Fibroblast of skin of back (primary cell): ENCODE data around the gene SHQ1. TPM values are rescaled to one million over a fixed set of nuclear protein-coding genes. Genes with fewer than 3 reads are reported as not detected.

Experiments
- DNase-seq: peaks from one replicate; pipeline ENCODE4 v3.0.0-alpha.2; 2013
- polyA plus RNA-seq, 2 experiments: library from polyadenylated mRNA; unstranded; fragments of 120-200 nt; gene quantifications; one replicate each; pipeline ENCODE4 v1.2.1, GENCODE V29; 2013; ENCODE audit not compliant: insufficient read length in 2 of 2

SHQ1 gene
- 13.6 TPM for polyA plus RNA-seq (2013, experiment 1 of 2; ENCODE audit: insufficient read length)
- polyA plus RNA-seq (2013, experiment 2 of 2; ENCODE audit: insufficient read length): 13.1 TPM

DNA sequence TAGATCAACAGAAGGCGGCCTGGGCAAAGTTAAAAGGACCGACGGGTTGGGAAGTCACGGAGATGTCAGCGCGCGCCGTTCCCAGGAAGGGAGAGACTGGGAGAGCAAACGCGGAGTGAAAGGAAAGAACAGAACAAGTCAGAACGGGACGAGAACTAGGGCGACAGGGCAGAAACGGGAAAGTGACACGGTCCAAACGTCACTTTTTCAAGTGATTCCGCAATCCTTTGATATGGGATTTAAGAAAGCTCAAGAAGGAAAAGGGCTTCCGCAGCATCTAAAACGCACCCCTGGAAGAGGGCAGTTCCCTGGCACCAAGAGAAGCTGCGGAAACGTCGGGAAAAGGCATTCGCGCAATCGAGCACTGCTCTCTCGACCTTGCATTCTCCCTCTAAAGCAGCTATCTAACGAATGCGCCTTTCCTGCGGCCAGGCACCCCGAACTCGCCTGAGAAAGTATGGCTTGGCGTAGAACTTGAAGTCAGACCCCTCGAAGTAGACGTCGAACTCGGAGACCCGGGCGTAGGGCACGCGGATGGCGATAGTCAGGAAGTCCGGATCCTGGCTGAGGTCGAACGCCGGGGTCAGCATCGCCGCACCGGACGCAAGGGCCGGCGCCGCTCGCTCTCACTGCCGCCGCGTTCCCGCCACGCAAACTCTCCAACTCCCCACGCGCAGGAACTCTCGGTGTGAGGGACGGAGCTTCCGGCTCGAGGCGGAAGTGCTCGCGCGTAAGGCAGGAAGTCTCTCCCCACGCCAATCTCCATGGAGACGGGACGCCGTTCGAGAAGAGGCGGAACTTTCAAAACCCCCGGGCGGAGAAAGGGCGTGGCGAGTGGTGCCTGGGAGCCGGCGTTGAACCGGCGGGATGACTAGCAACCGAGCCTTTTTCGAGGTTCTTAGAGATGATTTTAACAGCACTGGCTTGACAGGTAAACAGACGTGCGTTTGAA, at the start of gene SHQ1:
Gene SHQ1, minus strand, starts transcription at position 695 of the 952 bp plus-strand sequence. Its CDS starts 105 bp downstream, at position 590.
- peak; percentile 96 for DNase-seq

DNA sequence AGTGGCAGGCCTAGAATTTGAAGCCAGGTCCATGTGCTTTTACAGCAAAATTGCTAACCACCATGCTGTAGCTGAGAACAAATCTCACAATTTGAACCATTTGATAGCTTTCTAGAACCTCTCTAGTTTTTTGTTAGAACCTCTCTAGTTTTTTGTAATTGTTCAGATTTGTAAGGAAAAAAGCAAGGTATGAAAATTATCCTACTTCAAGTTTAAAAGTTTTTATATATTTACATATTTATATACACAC, 49.4 kb upstream of the SHQ1 start:
- DNase-seq: no peak

DNA sequence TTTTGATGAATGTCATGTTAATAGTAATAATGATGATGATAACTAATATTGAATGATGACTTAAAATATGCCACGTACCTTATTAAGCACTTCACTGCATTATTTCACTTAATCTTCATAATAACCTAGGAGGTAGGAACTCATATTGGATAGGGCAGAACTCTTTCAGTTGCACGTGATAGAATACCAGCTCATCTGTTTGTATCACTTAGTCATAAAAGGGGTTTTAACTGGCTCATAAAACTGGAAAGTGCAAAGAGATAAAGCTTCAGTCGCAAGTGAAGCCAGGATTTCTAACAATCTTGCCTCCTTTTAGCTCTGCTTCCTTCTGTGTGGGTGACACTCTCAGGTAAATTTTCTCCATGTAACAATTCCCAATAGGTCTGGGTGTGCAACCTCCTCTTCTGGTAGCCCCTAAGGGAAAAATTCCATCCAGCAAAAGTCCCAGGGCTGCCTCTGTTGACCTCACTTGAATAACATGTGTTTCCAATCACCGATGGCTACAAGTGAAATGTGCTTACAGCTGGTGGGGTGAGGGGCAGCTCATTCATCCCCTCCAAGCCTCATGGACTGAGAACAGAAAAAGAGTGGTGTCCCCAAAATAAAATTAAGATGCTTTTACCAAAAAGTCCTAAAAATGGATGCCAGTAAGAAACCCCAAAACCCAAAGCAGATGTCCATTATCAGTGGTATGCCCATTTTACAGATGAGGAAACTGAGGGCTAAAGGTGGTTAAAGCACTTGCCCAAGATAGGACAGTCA, 48.9 kb upstream of the SHQ1 start:
- DNase-seq: peak; percentile 40

DNA sequence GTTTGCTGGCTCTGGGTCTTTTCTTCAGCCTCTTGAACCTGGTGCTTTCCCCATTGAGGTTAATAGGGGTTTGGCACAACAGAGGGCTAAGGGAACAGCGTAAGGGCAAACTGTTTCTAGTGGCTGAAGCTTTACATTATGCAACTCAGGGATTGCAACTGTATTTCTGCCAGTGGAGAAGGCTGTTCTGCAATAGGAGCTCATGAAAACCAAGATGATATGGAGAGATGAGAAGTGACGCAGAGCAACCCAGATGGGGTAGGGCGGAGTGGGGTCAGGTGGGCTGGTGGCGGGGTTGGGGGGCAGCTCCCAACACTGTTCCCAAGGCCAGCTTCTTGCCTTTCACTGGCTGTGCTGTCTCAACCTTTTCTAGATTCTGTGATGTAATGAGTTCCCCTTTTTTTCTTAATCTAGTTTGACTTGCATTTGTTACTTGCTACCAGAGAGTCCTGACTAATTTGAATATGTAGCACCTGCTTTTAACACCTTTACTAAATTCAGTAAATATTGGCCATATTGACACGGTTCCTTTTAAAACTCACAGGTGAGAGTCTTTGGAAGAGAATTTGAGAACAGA, 46.8 kb upstream of the SHQ1 start:
- no peak for DNase-seq

DNA sequence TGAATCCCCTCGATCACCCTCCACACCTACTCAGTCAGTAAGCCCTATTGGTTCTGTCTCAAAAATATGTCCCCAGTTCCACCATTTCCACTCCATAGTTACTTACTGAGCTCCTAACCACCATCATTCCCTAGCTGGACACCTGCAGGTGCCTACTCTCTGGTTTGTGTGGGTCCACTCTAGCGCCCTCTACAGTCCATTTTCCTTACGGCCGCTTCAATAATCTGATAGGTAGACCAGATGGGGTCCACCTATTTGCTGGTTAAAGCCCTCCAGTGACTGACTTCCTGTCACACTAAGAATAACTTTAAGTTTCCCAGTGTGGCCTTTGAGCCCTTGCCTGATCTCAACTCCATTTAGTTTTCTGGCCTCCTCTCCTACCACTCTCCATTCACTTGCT, 44.6 kb upstream of the SHQ1 start:
- no peak for DNase-seq

DNA sequence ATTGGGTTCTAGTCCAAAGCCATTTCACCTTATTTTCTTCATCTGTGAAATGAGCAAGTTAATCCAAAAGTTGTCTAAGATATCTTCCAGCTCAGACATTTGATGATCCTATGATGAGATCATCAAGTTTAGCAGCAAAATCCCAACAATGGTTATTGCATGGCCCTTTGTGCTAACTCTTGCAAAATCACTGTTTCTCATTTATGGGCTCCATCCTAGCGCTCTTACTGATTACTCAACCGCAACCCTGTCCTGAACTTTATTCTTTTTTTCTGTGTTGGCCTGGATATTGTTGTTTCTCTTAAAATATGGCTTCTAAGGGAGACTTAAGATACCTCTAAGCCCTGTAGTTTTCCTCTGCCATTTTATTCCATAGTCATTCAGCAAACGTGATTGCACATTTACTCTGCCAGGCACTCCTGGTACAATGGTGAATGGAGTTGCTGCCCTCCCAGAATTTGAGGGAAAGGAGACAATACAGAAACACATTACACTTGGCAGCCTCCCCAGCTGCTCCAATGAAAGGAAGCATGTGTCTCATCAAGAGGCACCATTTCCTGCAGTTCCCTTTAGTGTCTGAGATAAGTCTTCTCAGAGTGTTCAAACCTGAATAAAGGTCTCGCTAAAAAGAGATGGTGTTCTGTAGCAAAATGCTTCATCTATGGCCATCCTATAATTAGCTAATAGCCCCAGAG, 44.0 kb upstream of the SHQ1 start:
- DNase-seq: peak; percentile 77

DNA sequence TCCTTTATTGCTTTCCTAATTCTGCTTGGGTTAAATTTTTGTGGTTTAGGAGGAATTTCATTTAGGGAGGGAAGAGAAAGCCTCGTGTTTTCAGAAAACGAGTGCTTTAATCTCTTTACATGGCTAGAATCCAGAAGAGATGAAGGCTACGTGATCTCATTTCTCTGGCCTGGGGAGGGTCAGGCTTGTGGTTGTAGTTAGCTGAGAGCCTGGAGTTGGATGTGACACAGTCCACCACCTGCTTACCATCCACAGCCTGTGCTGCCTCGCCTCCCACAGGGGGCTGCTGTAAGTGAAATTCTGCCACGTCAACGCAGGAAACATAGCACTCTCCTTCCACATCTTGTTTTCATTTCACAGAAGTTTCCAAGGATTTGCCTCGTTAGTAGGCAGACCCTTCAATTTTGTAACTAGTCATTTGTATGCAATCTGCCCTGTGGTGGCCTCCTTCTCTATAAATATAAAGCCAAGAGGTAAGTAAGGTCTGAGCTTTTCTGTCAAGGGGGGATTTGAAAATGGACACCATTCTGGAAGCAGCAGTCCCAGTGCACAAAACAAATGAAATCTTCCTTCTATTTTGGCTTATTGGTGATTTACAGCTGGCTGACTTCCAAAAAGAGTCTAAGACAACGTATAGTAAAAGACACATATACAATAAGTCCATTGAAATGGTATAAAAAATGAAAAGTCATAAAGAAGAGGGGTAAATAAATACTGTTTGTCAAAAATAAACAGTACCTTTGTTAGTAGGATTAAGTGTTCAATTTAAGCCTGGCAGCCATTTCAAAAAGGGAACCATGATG, 43.0 kb upstream of the SHQ1 start:
- DNase-seq: peak; percentile 95

DNA sequence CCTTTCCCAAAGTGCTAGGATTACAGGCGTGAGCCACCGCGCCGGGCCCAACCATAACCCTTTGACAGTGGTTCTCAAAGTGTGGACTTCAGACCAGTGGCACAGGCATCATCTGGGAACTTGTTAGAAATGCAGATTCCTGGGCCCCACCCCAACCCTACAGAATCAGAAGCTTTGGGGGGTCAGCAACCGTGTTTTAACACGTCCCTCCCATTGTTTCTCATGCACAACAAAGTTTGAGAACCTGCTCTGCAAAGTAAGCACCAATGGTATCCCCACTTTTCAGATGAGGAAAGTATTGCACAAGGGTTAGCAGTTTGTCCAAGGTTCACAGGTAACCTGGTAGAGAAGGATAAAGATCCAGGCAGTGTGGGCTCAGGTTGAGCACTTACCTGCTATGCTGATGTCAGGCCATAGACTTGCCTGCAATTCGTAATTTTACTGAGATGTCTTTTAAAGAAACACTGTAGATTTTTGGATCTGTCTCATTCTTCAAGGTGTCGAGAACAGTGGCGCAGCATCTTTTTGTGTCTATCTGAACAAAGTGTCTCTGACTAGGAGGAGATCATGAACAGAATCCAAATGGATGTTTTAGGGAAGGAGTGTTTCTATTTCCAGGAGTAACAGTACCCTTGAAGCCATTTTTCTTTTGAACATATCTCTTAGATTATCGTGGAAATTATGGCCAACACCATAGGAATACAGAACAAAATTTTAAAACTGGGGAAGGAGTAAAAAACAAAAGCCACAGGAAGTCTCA, 42.1 kb upstream of the SHQ1 start:
- no peak for DNase-seq

DNA sequence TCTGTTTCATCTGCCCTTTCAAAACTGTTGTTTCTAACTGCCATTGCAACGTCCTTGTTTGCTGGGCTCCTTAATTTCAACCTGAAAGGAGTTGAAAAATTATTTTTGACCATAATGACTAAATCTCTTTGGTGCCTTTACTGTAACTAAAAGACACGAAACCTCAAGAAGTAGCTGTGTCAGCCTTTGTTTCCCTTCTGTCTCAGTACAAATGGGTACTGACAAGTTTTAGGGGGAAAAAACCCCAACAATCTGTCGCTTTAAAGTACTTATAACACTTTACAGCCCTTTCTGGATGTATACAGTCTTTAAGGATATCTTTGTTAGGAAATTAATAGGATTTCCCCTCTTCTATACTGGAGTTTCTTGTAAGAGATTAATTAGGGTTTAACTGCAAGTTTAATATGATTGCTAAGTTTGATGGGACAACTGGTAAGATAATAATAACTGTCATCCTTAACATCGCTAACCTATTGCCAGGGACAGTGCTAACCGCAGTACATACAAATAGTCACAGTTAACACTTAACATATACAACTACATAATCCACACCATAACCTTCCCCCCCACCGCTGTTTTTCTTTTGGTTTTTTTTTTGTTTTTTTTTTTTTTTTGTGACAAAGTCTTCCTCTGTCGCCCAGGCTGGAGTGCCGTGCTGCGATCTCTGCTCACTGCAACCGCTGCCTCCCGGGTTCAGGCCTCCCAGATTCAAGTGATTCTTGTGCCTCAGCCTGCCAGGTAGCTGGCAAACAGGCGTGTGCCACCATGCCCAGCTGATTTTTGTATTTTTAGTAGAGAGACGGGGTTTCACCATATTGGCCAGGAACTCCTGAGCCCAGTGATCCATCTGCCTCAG, 41.3 kb upstream of the SHQ1 start:
- no peak for DNase-seq

DNA sequence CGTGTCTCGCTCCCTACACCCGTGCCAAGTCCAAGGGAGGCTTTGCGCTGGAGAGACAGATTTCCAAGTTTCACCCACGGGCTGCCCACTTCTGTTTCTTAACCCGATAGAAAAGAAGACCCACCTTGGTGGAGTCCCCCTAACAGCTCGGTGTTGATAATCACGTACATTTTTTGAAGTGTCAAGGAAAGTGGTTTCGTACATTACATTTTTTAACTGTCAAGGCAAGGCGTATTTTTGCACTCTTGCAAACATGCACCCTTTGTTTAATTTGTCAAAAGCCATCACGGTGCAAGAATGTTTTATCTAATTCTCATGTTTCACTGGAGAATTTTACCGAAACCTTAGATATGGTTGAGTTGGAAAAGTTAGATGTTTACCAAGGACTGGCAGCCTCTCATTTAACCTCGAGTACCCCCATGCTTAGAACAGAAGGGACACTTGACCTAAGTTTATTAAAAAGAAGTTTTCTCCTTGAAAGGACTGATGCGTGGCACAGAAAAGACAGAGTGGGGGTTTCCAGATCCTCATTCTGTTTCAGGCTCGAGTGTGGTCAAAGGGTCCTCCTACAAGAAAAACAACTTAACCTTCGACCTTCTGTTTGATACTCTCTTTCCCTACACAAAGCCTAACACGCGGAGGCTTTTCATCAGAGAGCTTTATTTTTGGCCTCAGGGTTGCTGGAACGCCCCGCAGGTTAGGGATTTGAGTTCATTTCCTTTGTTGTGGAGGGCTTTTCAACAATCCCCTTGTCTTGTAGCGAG, 40.5 kb upstream of the SHQ1 start:
- no peak for DNase-seq

DNA sequence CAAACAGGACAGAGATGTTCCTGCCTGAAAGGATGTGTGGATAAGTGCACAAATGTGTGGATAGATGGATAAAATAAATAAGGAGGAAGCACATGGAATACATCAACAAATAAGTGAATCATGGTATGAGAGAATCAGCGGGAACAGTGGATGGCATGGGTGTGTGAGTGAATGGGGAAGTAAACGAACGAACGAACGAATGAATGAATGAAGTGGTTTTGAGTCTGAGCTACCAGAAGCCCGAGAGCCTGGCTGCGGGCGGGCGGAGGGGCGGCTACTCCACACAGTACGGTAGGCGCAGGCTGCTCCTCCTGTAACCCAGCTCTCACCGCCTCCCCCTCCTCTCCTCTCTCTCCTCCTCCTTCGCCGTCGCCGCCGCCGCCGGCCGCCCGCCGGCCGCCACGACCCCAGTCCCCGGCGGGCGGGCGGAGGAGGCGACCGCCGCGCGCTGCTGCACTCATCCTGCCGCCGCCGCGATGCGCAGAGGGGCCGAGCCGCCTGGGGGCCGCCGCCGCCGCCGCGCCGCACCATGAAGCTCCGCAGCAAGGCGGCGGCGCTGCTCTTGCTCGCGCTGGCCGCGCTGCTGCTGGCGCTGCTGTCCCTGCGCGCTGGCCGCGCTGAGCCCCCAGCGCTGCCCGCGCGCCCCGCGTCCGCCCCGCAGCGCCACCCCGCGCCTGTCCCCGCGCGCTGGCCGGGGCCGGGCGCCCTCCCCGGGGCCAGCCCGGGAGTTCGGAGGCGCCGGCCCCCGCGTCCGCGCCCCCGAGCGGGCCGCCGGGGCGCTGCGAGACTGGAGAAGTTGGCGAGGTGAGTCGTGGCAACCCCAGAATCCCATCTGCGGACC, 39.7 kb upstream of the SHQ1 start, which contains the start of gene GXYLT2:
Gene GXYLT2, plus strand, starts transcription at position 342 of the 841 bp plus-strand sequence. Its CDS starts 188 bp downstream, at position 530.
- DNase-seq: peak; percentile 75

DNA sequence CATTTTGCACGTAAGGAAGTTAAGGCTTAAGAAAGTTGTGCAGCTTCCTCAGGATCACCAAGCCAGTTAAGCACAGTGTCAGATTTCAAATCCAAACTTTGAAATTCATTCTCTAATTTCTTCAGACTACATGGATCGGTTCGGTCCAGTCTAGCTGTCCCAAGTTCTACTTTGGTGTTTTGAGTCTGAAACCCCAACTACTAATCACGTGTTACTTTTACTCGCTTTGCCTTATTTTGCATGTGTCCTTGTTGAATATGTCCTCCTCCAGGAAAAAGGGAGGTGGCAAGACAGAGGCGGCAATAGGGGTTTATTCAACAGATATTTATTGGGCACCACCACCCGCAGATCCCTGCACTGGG, 39.1 kb upstream of the SHQ1 start:
- DNase-seq: no peak

DNA sequence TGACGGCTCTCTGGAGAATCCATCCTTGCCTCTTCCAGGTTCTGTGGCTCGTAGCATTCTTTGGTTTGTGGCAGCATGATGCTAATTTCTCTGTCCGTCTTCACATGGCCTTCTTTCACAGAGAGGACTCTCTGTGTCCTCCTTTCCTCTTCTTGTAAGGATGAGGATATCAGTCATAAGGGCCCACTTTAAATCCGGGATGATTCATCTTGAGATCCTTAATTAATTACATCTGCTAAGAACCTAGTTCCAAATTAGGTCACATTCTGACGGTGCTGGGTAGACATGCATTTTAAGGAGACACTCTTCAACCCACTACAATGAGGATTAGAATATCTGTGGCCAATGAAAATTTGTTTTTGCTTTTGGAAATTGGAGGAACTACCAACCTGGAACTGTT, 23.9 kb upstream of the SHQ1 start:
- peak; percentile 83 for DNase-seq

DNA sequence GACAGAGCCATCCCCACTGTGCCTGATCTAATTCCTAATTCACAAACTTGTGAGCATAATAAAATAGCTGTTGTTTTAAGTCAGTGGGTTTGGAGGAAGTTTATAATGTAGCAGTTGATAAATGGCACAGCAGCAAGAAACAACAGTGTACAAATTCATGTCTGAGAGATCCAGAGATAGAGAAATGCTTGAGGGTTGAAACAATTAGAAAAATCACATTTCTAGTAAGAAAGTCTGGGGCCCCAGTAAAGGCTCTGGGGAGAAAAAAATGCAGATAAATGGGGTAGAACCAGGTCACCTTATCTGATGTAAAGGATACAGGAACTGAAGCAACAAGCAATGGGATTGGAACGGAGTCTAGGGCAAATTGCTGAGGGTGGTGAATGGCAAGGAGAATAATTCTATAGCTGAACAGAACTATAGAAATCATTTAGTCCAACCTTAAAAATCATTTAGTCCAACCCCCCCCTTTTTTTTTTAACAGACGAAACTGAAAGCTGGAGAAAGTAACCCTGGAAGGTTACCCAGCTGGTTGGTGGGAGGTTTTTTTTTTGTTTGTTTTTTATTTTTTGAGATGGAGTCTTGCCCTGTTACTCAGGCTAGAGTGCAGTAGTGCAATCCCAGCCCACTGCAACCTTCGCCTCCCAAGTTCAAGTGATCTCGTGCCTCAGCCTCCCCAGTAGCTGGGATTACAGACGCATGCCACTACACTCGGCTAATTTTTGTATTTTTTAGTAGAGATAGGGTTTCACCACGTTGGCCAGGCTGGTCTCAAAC, 14.3 kb upstream of the SHQ1 start:
- no peak for DNase-seq

DNA sequence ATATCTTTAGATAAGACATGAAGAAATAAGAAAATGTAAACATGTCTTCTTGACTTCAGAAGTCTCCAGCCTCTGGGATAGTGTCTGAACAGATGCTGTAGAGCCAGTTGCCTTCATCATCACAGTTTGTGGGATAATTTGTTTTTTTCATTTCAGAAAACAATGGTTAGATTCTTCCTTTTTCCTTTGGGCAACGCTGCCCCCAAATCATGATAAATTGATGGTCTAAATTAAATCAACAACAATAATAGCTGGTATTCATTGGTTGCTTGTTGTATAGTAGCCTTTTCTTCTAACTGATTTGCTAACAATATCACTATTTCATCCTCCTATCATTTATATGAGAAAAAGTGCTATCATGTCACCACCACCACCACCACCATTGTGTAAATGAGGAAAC, 12.6 kb upstream of the SHQ1 start:
- no peak for DNase-seq

DNA sequence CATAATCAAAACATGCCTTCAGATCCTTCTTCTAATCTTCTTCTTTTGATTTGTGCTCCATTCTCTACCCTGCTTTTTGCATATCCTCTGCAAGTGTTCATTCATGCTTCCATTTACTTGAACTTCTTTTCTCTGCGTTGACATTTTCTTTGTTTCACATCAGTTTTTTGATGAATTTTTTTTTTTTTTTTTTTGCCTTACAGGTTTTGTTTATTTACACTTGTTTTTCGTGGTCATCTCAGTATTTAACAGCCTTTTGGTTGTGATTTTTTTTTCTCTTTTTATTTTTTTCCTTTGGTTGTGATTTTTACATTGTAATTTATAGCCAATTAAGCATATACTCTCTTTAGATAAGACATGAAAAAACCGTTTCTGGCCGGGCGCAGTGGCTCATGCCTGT, 11.8 kb upstream of the SHQ1 start:
- DNase-seq: no peak

DNA sequence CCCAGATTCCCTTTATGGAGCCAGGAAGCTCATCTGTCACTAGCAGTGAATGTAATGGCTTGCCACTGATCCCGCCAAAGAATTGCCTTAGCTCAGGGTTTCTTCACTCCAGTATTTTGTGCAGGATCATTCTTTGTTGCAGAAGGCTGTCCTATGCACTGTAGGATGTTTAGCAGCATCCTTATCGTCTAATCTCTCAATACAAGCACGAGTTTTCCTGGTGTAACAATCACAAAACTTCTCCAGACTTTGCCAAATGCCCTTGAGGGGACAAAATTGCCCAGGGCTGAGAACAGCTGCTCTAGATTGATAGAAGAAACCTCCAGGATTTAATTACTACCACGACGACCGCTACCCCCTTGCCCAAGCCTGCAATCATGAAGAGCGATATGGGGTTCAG, 6.8 kb upstream of the SHQ1 start:
- no peak for DNase-seq

DNA sequence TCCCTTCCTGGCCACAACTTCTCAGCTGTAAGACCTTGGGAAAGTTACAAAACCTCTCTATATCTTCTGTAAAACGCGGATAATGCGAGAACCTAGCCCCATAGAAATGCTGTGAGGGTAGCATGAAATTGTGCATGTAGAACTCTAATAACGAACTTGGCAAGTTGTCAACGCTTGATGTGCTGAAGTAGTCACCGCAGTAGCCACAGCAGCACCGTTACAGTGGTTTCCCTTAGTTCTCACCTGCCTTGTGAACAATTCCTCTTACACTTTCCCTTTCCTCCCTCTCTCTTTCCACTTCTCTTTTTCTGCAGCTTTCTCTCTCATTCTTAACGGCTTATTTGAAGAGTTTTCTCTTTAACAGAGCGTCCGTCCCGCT, 447 bp upstream of the SHQ1 start:
- no peak for DNase-seq
